ENCODE data around the gene CFAP141.

The CFAP141 gene

GRCh38 chr1:154154053-154154452 lies 52.1 kb downstream of the CFAP141 start:
- H3K27ac ChIP-seq (ENCODE audit: low read depth, low read length), result no peak overlapping the region
- no peak overlapping the region for H3K4me3 ChIP-seq (ENCODE audit: low read length)
- no peaks in the 10 kb centered on the region for H4K20me1 ChIP-seq (ENCODE audit: control insufficient read depth, insufficient read depth, low read depth, low read length)
- no peak overlapping the region for H3K4me2 ChIP-seq (ENCODE audit: low read length)
- H3K4me1 ChIP-seq (ENCODE audit: control insufficient read depth, low read length), result peaks cover 16% of the 10 kb centered on the region
- H3K9me2 ChIP-seq (replicated peaks; ENCODE audit: control insufficient read depth, low read length), result no peaks in the 10 kb centered on the region
- H3F3A ChIP-seq (ENCODE audit: control insufficient read depth, insufficient read depth), result peaks cover 16% of the 10 kb centered on the region
- peaks cover 35% of the 10 kb centered on the region for H3K36me3 ChIP-seq (ENCODE audit: control insufficient read depth, low read length)
- no peaks in the 10 kb centered on the region for H3K9me3 ChIP-seq (ENCODE audit: control insufficient read depth, insufficient read depth, low read length)
- H3K27me3 ChIP-seq (ENCODE audit: control insufficient read depth, low read length), result no peaks in the 10 kb centered on the region
- TF ChIP-seq, protein P1, sequence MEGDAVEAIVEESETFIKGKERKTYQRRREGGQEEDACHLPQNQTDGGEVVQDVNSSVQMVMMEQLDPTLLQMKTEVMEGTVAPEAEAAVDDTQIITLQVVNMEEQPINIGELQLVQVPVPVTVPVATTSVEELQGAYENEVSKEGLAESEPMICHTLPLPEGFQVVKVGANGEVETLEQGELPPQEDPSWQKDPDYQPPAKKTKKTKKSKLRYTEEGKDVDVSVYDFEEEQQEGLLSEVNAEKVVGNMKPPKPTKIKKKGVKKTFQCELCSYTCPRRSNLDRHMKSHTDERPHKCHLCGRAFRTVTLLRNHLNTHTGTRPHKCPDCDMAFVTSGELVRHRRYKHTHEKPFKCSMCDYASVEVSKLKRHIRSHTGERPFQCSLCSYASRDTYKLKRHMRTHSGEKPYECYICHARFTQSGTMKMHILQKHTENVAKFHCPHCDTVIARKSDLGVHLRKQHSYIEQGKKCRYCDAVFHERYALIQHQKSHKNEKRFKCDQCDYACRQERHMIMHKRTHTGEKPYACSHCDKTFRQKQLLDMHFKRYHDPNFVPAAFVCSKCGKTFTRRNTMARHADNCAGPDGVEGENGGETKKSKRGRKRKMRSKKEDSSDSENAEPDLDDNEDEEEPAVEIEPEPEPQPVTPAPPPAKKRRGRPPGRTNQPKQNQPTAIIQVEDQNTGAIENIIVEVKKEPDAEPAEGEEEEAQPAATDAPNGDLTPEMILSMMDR (IDR thresholded peaks at IDR 0.05; ENCODE audit: low read depth, low read length, poor library complexity, severe bottlenecking), result no peak
- no peak for TF ChIP-seq EZH2phosphoT487 (IDR thresholded peaks at IDR 0.05; ENCODE audit: borderline replicate concordance, low read length)
- no peaks in the 10 kb centered on the region for H3K79me2 ChIP-seq (ENCODE audit: control insufficient read depth, low read length)

GRCh38 chr1:154151311-154151710 lies 54.8 kb downstream of the CFAP141 start:
- H3F3A ChIP-seq (ENCODE audit: control insufficient read depth, insufficient read depth), result peaks cover 6% of the 10 kb centered on the region; the same call in 1 of the 2 replicates
- H3K4me3 ChIP-seq (ENCODE audit: low read length), result no peak overlapping the region
- H3K9me3 ChIP-seq (ENCODE audit: control insufficient read depth, insufficient read depth, low read length), result no peaks in the 10 kb centered on the region
- no peaks in the 10 kb centered on the region for H3K4me1 ChIP-seq (ENCODE audit: control insufficient read depth, low read length)
- H3K79me2 ChIP-seq (ENCODE audit: control insufficient read depth, low read length), result no peaks in the 10 kb centered on the region
- peaks cover 13% of the 10 kb centered on the region for H3K36me3 ChIP-seq (ENCODE audit: control insufficient read depth, low read length)
- H3K4me2 ChIP-seq (ENCODE audit: low read length), result no peak overlapping the region
- H3K27ac ChIP-seq (ENCODE audit: low read depth, low read length), result no peak overlapping the region
- no peaks in the 10 kb centered on the region for H3K9me2 ChIP-seq (replicated peaks; ENCODE audit: control insufficient read depth, low read length)
- H4K20me1 ChIP-seq (ENCODE audit: control insufficient read depth, insufficient read depth, low read depth, low read length), result no peaks in the 10 kb centered on the region
- TF ChIP-seq EZH2phosphoT487 (IDR thresholded peaks at IDR 0.05; ENCODE audit: borderline replicate concordance, low read length), result no peak
- H3K27me3 ChIP-seq (ENCODE audit: control insufficient read depth, low read length), result no peaks in the 10 kb centered on the region
